PC-3 (cell line): ENCODE results near the gene MPZ. TPM values are rescaled to one million over a fixed set of nuclear protein-coding genes. Genes with fewer than 3 reads are reported as not detected.

Experiments
- ATAC-seq: fragments of 200-7000 bp; cut with Tn5 transposase; 2 replicates; pipeline ENCODE4 v1.9.1; 2020; ENCODE audit warnings: mild to moderate bottlenecking, moderate library complexity
- BruUV-seq: library from RNA; stranded (reverse); fragments of 400-500 nt; replicated peaks from 2 replicates; lab custom pipeline; 2021; lab: Mats Ljungman, UMichigan
- CTCF ChIA-PET: fragments of 300-600 bp; sonication (Branson Sonifier 250); formaldehyde crosslinking; loops from one replicate; lab custom pipeline; 2022; ENCODE audit warnings: antibody characterized with exemption; lab: Charles Lee
- POLR2A ChIA-PET: fragments of 300-600 bp; sonication (Branson Sonifier 250); formaldehyde crosslinking; loops from one replicate; lab custom pipeline; 2022; ENCODE audit warnings: antibody characterized with exemption; ENCODE audit not compliant: unreplicated experiment; lab: Charles Lee
- DNase-seq: peaks from one replicate; pipeline ENCODE4 v3.0.0-alpha.2; 2015
- H2AFZ ChIP-seq: fragments of 300-600 bp; sonication (generic); 2 replicates; pipeline ENCODE4 v1.6.0; 2016; ENCODE audit warnings: antibody characterized with exemption, low read length
- H3F3A ChIP-seq: fragments of 300-600 bp; sonication (generic); one replicate; pipeline ENCODE4 v1.6.0; 2017; ENCODE audit warnings: antibody characterized with exemption, low read length, control low read depth, mild to moderate bottlenecking; ENCODE audit not compliant: unreplicated experiment
- H3K27ac ChIP-seq: fragments of 300-600 bp; sonication (generic); 2 replicates; pipeline ENCODE4 v1.5.1; 2016; ENCODE audit warnings: mild to moderate bottlenecking, low read length
- H3K27me3 ChIP-seq: fragments of 300-600 bp; sonication (generic); 2 replicates; pipeline ENCODE4 v1.6.1; 2016; ENCODE audit warnings: low read length, mixed read lengths
- H3K36me3 ChIP-seq: fragments of 300-600 bp; sonication (generic); 2 replicates; pipeline ENCODE4 v1.6.1; 2016; ENCODE audit warnings: low read depth, mixed run types, low read length, mixed read lengths
- H3K4me1 ChIP-seq: fragments of 300-600 bp; sonication (generic); 2 replicates; pipeline ENCODE4 v1.5.1; 2016; ENCODE audit warnings: low read length; ENCODE audit not compliant: insufficient read depth
- H3K4me2 ChIP-seq: fragments of 300-600 bp; sonication (generic); 2 replicates; pipeline ENCODE4 v1.6.0; 2016; ENCODE audit warnings: low read length
- H3K4me3 ChIP-seq: fragments of 300-600 bp; sonication (generic); 2 replicates; pipeline ENCODE4 v1.5.1; 2016; ENCODE audit warnings: mild to moderate bottlenecking, low read length, mixed read lengths
- H3K79me2 ChIP-seq: fragments of 300-600 bp; sonication (generic); 2 replicates; pipeline ENCODE4 v1.6.1; 2017; ENCODE audit warnings: low read length, mixed read lengths
- H3K9ac ChIP-seq: fragments of 300-600 bp; sonication (generic); 2 replicates; pipeline ENCODE4 v1.6.0; 2016; ENCODE audit warnings: mild to moderate bottlenecking, low read length
- H3K9me2 ChIP-seq: fragments of 300-600 bp; sonication (generic); replicated peaks from 2 replicates; pipeline ENCODE4 v1.6.1; 2016; ENCODE audit warnings: mixed run types, low read length, mixed read lengths
- H3K9me3 ChIP-seq: fragments of 300-600 bp; sonication (generic); 2 replicates; pipeline ENCODE4 v1.6.1; 2016; ENCODE audit warnings: low read length, mixed read lengths
- H4K20me1 ChIP-seq: fragments of 300-600 bp; sonication (generic); 2 replicates; pipeline ENCODE4 v1.6.1; 2016; ENCODE audit warnings: low read length, mixed read lengths
- EZH2 ChIP-seq: fragments of 300-600 bp; sonication (generic); IDR thresholded peaks from one replicate; pipeline ENCODE4 v1.6.1; 2017; ENCODE audit warnings: antibody characterized with exemption, mild to moderate bottlenecking, low read length; ENCODE audit not compliant: unreplicated experiment
- EZH2phosphoT487 ChIP-seq: fragments of 300-600 bp; sonication (generic); IDR thresholded peaks from 2 replicates; pipeline ENCODE4 v1.6.1; 2018; ENCODE audit warnings: mild to moderate bottlenecking, antibody characterized with exemption, low read length, borderline replicate concordance
- intact Hi-C: fragments of 100-400 bp; cut with micrococcal nuclease; formaldehyde crosslinking; loops from 2 replicates; pipeline ENCODE4 v1.9.0; 2023
- total RNA-seq: library from RNA; depleted of rRNA; stranded (reverse); fragments of >200 nt; gene quantifications from 2 replicates; pipeline ENCODE4 v1.2.3, GENCODE V29; 2014
- TF ChIP-seq, protein P1 (sequence below): fragments of 300-600 bp; sonication (generic); conservative IDR thresholded peaks from 2 replicates; pipeline ENCODE4 v1.5.1; 2017; ENCODE audit warnings: antibody characterized with exemption, low read depth, mild to moderate bottlenecking, low read length

Gene MPZ
- total RNA-seq, 1 experiment from 2014 or later: 0.18 TPM

DNA sequence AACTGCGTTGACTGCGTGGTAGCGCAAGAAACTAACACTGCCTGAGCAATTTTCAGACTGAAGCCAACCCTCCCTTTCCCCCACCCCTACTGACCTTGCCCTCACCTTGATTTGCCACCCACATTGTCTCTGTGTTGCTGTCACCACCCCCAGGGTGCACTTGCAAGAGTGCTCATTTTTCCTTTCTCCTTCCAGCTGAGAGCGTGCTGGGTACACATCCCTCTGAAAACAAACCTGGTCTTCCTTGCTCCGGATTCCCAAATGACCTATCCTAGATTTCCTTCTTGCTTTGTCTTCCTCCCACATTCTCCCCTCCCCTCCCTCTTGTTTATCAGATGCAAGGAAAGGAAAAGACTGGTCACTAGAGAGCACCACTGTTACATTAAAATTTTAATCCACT lies 24.2 kb downstream of the MPZ start:
- ATAC-seq (no peak), DNase-seq (no peak)
- intact Hi-C loops: no loop called here
- BruUV-seq: no TSS peak
- no peak for TF ChIP-seq EZH2
- no peak for TF ChIP-seq EZH2phosphoT487
- TF ChIP-seq, protein P1, sequence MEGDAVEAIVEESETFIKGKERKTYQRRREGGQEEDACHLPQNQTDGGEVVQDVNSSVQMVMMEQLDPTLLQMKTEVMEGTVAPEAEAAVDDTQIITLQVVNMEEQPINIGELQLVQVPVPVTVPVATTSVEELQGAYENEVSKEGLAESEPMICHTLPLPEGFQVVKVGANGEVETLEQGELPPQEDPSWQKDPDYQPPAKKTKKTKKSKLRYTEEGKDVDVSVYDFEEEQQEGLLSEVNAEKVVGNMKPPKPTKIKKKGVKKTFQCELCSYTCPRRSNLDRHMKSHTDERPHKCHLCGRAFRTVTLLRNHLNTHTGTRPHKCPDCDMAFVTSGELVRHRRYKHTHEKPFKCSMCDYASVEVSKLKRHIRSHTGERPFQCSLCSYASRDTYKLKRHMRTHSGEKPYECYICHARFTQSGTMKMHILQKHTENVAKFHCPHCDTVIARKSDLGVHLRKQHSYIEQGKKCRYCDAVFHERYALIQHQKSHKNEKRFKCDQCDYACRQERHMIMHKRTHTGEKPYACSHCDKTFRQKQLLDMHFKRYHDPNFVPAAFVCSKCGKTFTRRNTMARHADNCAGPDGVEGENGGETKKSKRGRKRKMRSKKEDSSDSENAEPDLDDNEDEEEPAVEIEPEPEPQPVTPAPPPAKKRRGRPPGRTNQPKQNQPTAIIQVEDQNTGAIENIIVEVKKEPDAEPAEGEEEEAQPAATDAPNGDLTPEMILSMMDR: no peak
- Histone ChIP-seq H3K27ac (no peak overlapping the region), H3K4me2 (no peak overlapping the region), H3K9me2 (no peaks in the 10 kb centered on the region), H3K36me3 (no peaks in the 10 kb centered on the region), H3K4me3 (no peak overlapping the region), H3K79me2 (no peaks in the 10 kb centered on the region), H3F3A (no peaks in the 10 kb centered on the region), H3K9me3 (no peaks in the 10 kb centered on the region), H4K20me1 (no peaks in the 10 kb centered on the region), H2AFZ (no peak overlapping the region), H3K27me3 (peaks cover 49% of the 10 kb centered on the region), H3K4me1 (no peaks in the 10 kb centered on the region), H3K9ac (no peak overlapping the region)
- POLR2A ChIA-PET: interaction anchor here (0.6 kb wide), 1 partner anchor 54 kb away, joined by 3 read pairs; no protein-coding TSS in a partner anchor
- CTCF ChIA-PET: no interaction called here

- intact Hi-C loops: no loop called here
- H3K9me2 ChIP-seq: no peaks in the 10 kb centered on the region
- CTCF ChIA-PET: no interaction called here
These were observed 24.7 kb downstream of the MPZ start for GRCh38 chr1:161285113-161285512.

DNA sequence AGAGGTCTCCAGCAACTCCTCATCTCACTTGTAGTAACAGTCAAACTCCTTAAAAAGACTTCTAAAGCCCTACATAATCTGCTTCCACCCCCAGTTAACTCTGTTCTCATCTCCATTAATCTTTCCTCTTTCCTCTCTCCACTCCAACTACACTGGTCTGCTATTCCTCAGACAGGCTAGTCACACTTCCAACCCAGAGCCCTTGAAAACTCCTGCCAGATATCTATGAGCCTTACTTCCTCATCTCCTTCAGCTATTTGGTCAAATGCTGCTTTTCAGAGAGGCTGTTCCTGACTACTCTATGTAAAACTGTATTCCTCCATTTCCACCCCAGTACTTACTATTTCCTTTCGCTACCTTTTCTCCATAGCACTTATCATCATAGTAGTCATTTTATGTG lies 26.8 kb downstream of the MPZ start:
- no TSS peak for BruUV-seq
- no peak overlapping the region for H3K9ac ChIP-seq
- no peak overlapping the region for H3K4me3 ChIP-seq
- H2AFZ ChIP-seq: no peak overlapping the region
- DNase-seq (no peak), ATAC-seq (no peak)
- POLR2A ChIA-PET: no interaction called here
- H3K4me2 ChIP-seq: no peak overlapping the region
- H3K9me3 ChIP-seq: no peaks in the 10 kb centered on the region
- H3K27ac ChIP-seq: no peak overlapping the region
- H3K36me3 ChIP-seq: no peaks in the 10 kb centered on the region
- H3K79me2 ChIP-seq: no peaks in the 10 kb centered on the region
- H4K20me1 ChIP-seq: no peaks in the 10 kb centered on the region
- H3K27me3 ChIP-seq: peaks cover 58% of the 10 kb centered on the region
- no peaks in the 10 kb centered on the region for H3K9me2 ChIP-seq
- intact Hi-C loops: no loop called here
- H3K4me1 ChIP-seq: no peaks in the 10 kb centered on the region
- CTCF ChIA-PET: no interaction called here
- no peaks in the 10 kb centered on the region for H3F3A ChIP-seq
- TF ChIP-seq, protein P1: no peak
- TF ChIP-seq EZH2phosphoT487 (no peak), EZH2 (no peak)

More at GRCh38 chr1:161285113-161285512, 24.7 kb downstream of the MPZ start:
- H3K27me3 ChIP-seq: peaks cover 49% of the 10 kb centered on the region
- H3K79me2 ChIP-seq: no peaks in the 10 kb centered on the region
- ATAC-seq: no peak
- no TSS peak for BruUV-seq
- H2AFZ ChIP-seq: no peak overlapping the region
- H3K4me2 ChIP-seq: no peak overlapping the region
- no peaks in the 10 kb centered on the region for H3F3A ChIP-seq
- H3K4me1 ChIP-seq: no peaks in the 10 kb centered on the region
- H3K36me3 ChIP-seq: no peaks in the 10 kb centered on the region
- no peaks in the 10 kb centered on the region for H4K20me1 ChIP-seq
- H3K4me3 ChIP-seq: no peak overlapping the region
- DNase-seq: no peak
- POLR2A ChIA-PET: no interaction called here
- H3K9me3 ChIP-seq: no peaks in the 10 kb centered on the region
- TF ChIP-seq, protein P1: no peak
- TF ChIP-seq EZH2phosphoT487: no peak
- TF ChIP-seq EZH2: no peak
- H3K9ac ChIP-seq: no peak overlapping the region
- H3K27ac ChIP-seq: no peak overlapping the region
